Measurements from ENCODE around the gene PTPRD. TPM values are rescaled to one million over a fixed set of nuclear protein-coding genes. Genes with fewer than 3 reads are reported as not detected.

The PTPRD gene
- total RNA-seq, 1 experiment from 2014 or later = not detected

DNA sequence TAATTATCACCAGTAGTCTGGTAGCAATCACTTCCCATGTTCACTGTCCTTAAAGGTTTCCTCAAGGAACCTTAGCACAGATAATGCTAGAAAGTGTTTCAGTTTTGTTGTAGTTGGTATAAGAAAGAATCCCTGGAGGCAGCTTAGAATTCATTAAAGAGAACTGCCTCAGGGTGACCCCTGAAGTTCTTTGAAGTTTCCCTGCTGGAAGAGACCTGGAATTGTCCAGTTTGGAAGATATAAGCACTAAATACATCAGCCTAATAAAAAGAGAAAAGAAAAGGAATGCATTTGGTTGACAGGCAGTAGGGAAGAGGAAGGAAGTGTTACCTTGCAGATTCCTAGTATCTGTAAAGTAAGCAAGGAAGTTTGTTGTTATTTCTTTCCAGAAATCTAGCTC lies 1813.6 kb downstream of the PTPRD start:
- ATAC-seq = no peak
- POLR2A ChIA-PET = no interaction called here

GRCh38 chr9:8784838-8785237 lies 1828.0 kb downstream of the PTPRD start:
- ATAC-seq (no peak), DNase-seq (ENCODE audit: low read depth, low spot score) (no peak)
- POLR2A ChIA-PET = no interaction called here
- intact Hi-C loops (cut with micrococcal nuclease; ENCODE audit: unreplicated experiment) = no loop called here
- H3K4me3 ChIP-seq (ENCODE audit: low read depth in 2 of 2, low read length in 2 of 2) = no peak overlapping the region
- CTCF ChIA-PET = no interaction called here
- BruUV-seq (replicated peaks) = no TSS peak
- no peaks in the 10 kb centered on the region for H3K4me1 ChIP-seq (ENCODE audit: control insufficient read depth, insufficient read depth, low read length)
- no peak for TF ChIP-seq TCF7L2 (IDR thresholded peaks at IDR 0.05; ENCODE audit: low read depth, low read length)
- TF ChIP-seq, protein P1, sequence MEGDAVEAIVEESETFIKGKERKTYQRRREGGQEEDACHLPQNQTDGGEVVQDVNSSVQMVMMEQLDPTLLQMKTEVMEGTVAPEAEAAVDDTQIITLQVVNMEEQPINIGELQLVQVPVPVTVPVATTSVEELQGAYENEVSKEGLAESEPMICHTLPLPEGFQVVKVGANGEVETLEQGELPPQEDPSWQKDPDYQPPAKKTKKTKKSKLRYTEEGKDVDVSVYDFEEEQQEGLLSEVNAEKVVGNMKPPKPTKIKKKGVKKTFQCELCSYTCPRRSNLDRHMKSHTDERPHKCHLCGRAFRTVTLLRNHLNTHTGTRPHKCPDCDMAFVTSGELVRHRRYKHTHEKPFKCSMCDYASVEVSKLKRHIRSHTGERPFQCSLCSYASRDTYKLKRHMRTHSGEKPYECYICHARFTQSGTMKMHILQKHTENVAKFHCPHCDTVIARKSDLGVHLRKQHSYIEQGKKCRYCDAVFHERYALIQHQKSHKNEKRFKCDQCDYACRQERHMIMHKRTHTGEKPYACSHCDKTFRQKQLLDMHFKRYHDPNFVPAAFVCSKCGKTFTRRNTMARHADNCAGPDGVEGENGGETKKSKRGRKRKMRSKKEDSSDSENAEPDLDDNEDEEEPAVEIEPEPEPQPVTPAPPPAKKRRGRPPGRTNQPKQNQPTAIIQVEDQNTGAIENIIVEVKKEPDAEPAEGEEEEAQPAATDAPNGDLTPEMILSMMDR (IDR thresholded peaks at IDR 0.05) = no peak
- TF ChIP-seq POLR2AphosphoS5 (IDR thresholded peaks at IDR 0.05; ENCODE audit: low read depth, low read length) = no peak
- TF ChIP-seq SIN3A (IDR thresholded peaks at IDR 0.05; ENCODE audit: borderline replicate concordance, insufficient read depth, low read depth, low read length) = no peak
- TF ChIP-seq, protein P2, sequence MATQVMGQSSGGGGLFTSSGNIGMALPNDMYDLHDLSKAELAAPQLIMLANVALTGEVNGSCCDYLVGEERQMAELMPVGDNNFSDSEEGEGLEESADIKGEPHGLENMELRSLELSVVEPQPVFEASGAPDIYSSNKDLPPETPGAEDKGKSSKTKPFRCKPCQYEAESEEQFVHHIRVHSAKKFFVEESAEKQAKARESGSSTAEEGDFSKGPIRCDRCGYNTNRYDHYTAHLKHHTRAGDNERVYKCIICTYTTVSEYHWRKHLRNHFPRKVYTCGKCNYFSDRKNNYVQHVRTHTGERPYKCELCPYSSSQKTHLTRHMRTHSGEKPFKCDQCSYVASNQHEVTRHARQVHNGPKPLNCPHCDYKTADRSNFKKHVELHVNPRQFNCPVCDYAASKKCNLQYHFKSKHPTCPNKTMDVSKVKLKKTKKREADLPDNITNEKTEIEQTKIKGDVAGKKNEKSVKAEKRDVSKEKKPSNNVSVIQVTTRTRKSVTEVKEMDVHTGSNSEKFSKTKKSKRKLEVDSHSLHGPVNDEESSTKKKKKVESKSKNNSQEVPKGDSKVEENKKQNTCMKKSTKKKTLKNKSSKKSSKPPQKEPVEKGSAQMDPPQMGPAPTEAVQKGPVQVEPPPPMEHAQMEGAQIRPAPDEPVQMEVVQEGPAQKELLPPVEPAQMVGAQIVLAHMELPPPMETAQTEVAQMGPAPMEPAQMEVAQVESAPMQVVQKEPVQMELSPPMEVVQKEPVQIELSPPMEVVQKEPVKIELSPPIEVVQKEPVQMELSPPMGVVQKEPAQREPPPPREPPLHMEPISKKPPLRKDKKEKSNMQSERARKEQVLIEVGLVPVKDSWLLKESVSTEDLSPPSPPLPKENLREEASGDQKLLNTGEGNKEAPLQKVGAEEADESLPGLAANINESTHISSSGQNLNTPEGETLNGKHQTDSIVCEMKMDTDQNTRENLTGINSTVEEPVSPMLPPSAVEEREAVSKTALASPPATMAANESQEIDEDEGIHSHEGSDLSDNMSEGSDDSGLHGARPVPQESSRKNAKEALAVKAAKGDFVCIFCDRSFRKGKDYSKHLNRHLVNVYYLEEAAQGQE (IDR thresholded peaks at IDR 0.05; ENCODE audit: insufficient read depth in 1 of 2, low read depth in 2 of 2, low read length in 1 of 2) = no peak
- H3K9me3 ChIP-seq (ENCODE audit: control insufficient read depth, insufficient read depth, low read depth, low read length) = no peaks in the 10 kb centered on the region
- no peak overlapping the region for H3K27ac ChIP-seq (ENCODE audit: low read length)
- in situ Hi-C loops (cut with HindIII; ENCODE audit: low pct_unique_long_range_greater_than_20kb, low sequenced_read_pairs) = no loop called here
- no peaks in the 10 kb centered on the region for H3K27me3 ChIP-seq (ENCODE audit: control insufficient read depth, insufficient read depth, low read length)
- H3K36me3 ChIP-seq (ENCODE audit: control insufficient read depth, insufficient read depth, low read length) = no peaks in the 10 kb centered on the region

More for the DNA sequence above, 1813.6 kb downstream of the PTPRD start:
- intact Hi-C loops (cut with micrococcal nuclease; ENCODE audit: unreplicated experiment) (no loop called here), in situ Hi-C loops (cut with HindIII; ENCODE audit: low pct_unique_long_range_greater_than_20kb, low sequenced_read_pairs) (no loop called here)
- no peak overlapping the region for H3K27ac ChIP-seq (ENCODE audit: low read length)
- no peaks in the 10 kb centered on the region for H3K36me3 ChIP-seq (ENCODE audit: control insufficient read depth, insufficient read depth, low read length)
- no peak overlapping the region for H3K4me3 ChIP-seq (ENCODE audit: low read depth in 2 of 2, low read length in 2 of 2)
- no TSS peak for BruUV-seq (replicated peaks)
- DNase-seq (ENCODE audit: low read depth, low spot score) = no peak
- TF ChIP-seq TCF7L2 (IDR thresholded peaks at IDR 0.05; ENCODE audit: low read depth, low read length) = no peak
- TF ChIP-seq POLR2AphosphoS5 (IDR thresholded peaks at IDR 0.05; ENCODE audit: low read depth, low read length) = no peak
- no peak for TF ChIP-seq SIN3A (IDR thresholded peaks at IDR 0.05; ENCODE audit: borderline replicate concordance, insufficient read depth, low read depth, low read length)
- TF ChIP-seq, protein P2 (IDR thresholded peaks at IDR 0.05; ENCODE audit: insufficient read depth in 1 of 2, low read depth in 2 of 2, low read length in 1 of 2) = no peak
- TF ChIP-seq, protein P1 (IDR thresholded peaks at IDR 0.05) = no peak
- H3K27me3 ChIP-seq (ENCODE audit: control insufficient read depth, insufficient read depth, low read length) = no peaks in the 10 kb centered on the region
- CTCF ChIA-PET = no interaction called here
- H3K4me1 ChIP-seq (ENCODE audit: control insufficient read depth, insufficient read depth, low read length) = no peaks in the 10 kb centered on the region
- no peaks in the 10 kb centered on the region for H3K9me3 ChIP-seq (ENCODE audit: control insufficient read depth, insufficient read depth, low read depth, low read length)
